ENCODE data around the gene TLE7.

Gene TLE7

GRCh38 chr16:71442051-71442440, at the start of gene TLE7:
Gene TLE7 (minus strand): TSS chr16:71442054. CDS start chr16:71433324, 8,730 bp downstream.
- Histone ChIP-seq H3K9me3 (no peaks in the 10 kb centered on the region; the same call in 1 of the 2 replicates), H3K36me3 (replicated peaks) (no peaks in the 10 kb centered on the region), H3K4me3 (no peak within 1 kb of the TSS), H3K27me3 (ENCODE audit: low read depth) (no peaks in the 10 kb centered on the region), H3K4me1 (no peaks in the 10 kb centered on the region)
- DNase-seq (ENCODE audit: low spot score in 2 of 2): no peak
- in situ Hi-C loops (cut with MboI; ENCODE audit: low sequenced_read_pairs): no loop called here

- Histone ChIP-seq H3K36me3 (replicated peaks) (no peaks in the 10 kb centered on the region), H3K4me1 (no peaks in the 10 kb centered on the region), H3K9me3 (no peaks in the 10 kb centered on the region), H3K4me3 (no peak overlapping the region), H3K27me3 (ENCODE audit: low read depth) (peaks cover 3% of the 10 kb centered on the region; the same call in 1 of the 2 replicates)
- in situ Hi-C loops (cut with MboI; ENCODE audit: low sequenced_read_pairs): no loop called here
- DNase-seq (ENCODE audit: low spot score in 2 of 2): no peak
These were observed 49.2 kb upstream of the TLE7 start for GRCh38 chr16:71491054-71491453.

- Histone ChIP-seq H3K9me3 (no peaks in the 10 kb centered on the region), H3K27me3 (ENCODE audit: low read depth) (peaks cover 3% of the 10 kb centered on the region; the same call in 1 of the 2 replicates), H3K36me3 (replicated peaks) (no peaks in the 10 kb centered on the region), H3K4me1 (no peaks in the 10 kb centered on the region), H3K4me3 (no peak overlapping the region)
- no peak for DNase-seq (ENCODE audit: low spot score in 2 of 2)
- in situ Hi-C loops (cut with MboI; ENCODE audit: low sequenced_read_pairs): no loop called here
These were observed 48.5 kb upstream of the TLE7 start for GRCh38 chr16:71490361-71490760.

GRCh38 chr16:71489122-71489521, 47.3 kb upstream of the TLE7 start, which contains the start of gene ZNF19:
Gene ZNF19 (minus strand): TSS chr16:71489324. CDS start chr16:71482114, 7,210 bp downstream.
- H3K9me3 ChIP-seq: no peaks in the 10 kb centered on the region
- no peaks in the 10 kb centered on the region for H3K36me3 ChIP-seq (replicated peaks)
- peaks cover 3% of the 10 kb centered on the region; the same call in 1 of the 2 replicates for H3K27me3 ChIP-seq (ENCODE audit: low read depth)
- no peak for DNase-seq (ENCODE audit: low spot score in 2 of 2)
- in situ Hi-C loops (cut with MboI; ENCODE audit: low sequenced_read_pairs): no loop called here
- H3K4me1 ChIP-seq: no peaks in the 10 kb centered on the region; the same call in 1 of the 2 replicates
- H3K4me3 ChIP-seq: no peak within 1 kb of the TSS

- H3K27me3 ChIP-seq (ENCODE audit: low read depth): no peaks in the 10 kb centered on the region
- peak overlapping the region; percentile 89 for H3K4me3 ChIP-seq
- H3K4me1 ChIP-seq: peaks cover 2% of the 10 kb centered on the region; the same call in 1 of the 2 replicates
- DNase-seq (ENCODE audit: low spot score in 2 of 2): peak; percentile 81 to 82
- no peaks in the 10 kb centered on the region for H3K9me3 ChIP-seq
- in situ Hi-C loops (cut with MboI; ENCODE audit: low sequenced_read_pairs): no loop called here
- H3K36me3 ChIP-seq (replicated peaks): no peaks in the 10 kb centered on the region
These were observed 42.4 kb upstream of the TLE7 start for GRCh38 chr16:71484006-71484893.

- H3K9me3 ChIP-seq: no peaks in the 10 kb centered on the region
- in situ Hi-C loops (cut with MboI; ENCODE audit: low sequenced_read_pairs): no loop called here
- H3K36me3 ChIP-seq (replicated peaks): no peaks in the 10 kb centered on the region
- H3K4me1 ChIP-seq: peaks cover 2% of the 10 kb centered on the region; the same call in 1 of the 2 replicates
- DNase-seq (ENCODE audit: low spot score in 2 of 2): no peak
- no peaks in the 10 kb centered on the region for H3K27me3 ChIP-seq (ENCODE audit: low read depth)
- no peak overlapping the region for H3K4me3 ChIP-seq
These were observed 40.7 kb upstream of the TLE7 start for GRCh38 chr16:71482569-71482968.

- no peak overlapping the region for H3K4me3 ChIP-seq
- in situ Hi-C loops (cut with MboI; ENCODE audit: low sequenced_read_pairs): no loop called here
- no peaks in the 10 kb centered on the region for H3K27me3 ChIP-seq (ENCODE audit: low read depth)
- no peaks in the 10 kb centered on the region for H3K36me3 ChIP-seq (replicated peaks)
- H3K4me1 ChIP-seq: peaks cover 2% of the 10 kb centered on the region; the same call in 1 of the 2 replicates
- no peak for DNase-seq (ENCODE audit: low spot score in 2 of 2)
- H3K9me3 ChIP-seq: no peaks in the 10 kb centered on the region
These were observed 39.1 kb upstream of the TLE7 start for GRCh38 chr16:71480956-71481355.

GRCh38 chr16:71479420-71479819, 37.6 kb upstream of the TLE7 start:
- H3K4me1 ChIP-seq: 0 out of 2 replicates have a peak, but pooled peaks cover 2% of the 10 kb centered on the region
- no peaks in the 10 kb centered on the region for H3K9me3 ChIP-seq
- DNase-seq (ENCODE audit: low spot score in 2 of 2): peak; percentile 17 to 45
- no peak overlapping the region for H3K4me3 ChIP-seq
- H3K27me3 ChIP-seq (ENCODE audit: low read depth): no peaks in the 10 kb centered on the region
- in situ Hi-C loops (cut with MboI; ENCODE audit: low sequenced_read_pairs): no loop called here
- no peaks in the 10 kb centered on the region; the same call in 1 of the 2 replicates for H3K36me3 ChIP-seq (replicated peaks)

- DNase-seq (ENCODE audit: low spot score in 2 of 2): no peak
- no peak overlapping the region for H3K4me3 ChIP-seq
- in situ Hi-C loops (cut with MboI; ENCODE audit: low sequenced_read_pairs): no loop called here
These were observed 34.7 kb upstream of the TLE7 start for GRCh38 chr16:71476457-71477124.

GRCh38 chr16:71474864-71475263, 33.0 kb upstream of the TLE7 start:
- no peaks in the 10 kb centered on the region for H3K9me3 ChIP-seq
- no peak overlapping the region for H3K4me3 ChIP-seq

More at GRCh38 chr16:71476457-71477124, 34.7 kb upstream of the TLE7 start:
- Histone ChIP-seq H3K4me1 (no peaks in the 10 kb centered on the region), H3K36me3 (replicated peaks) (no peaks in the 10 kb centered on the region; the same call in 1 of the 2 replicates), H3K9me3 (no peaks in the 10 kb centered on the region), H3K27me3 (ENCODE audit: low read depth) (no peaks in the 10 kb centered on the region)

GRCh38 chr16:71473891-71474290, 32.0 kb upstream of the TLE7 start:
- DNase-seq (ENCODE audit: low spot score in 2 of 2): no peak
- in situ Hi-C loops (cut with MboI; ENCODE audit: low sequenced_read_pairs): no loop called here
- no peaks in the 10 kb centered on the region for H3K4me1 ChIP-seq
- H3K36me3 ChIP-seq (replicated peaks): no peaks in the 10 kb centered on the region; the same call in 1 of the 2 replicates
- H3K4me3 ChIP-seq: no peak overlapping the region
- H3K27me3 ChIP-seq (ENCODE audit: low read depth): no peaks in the 10 kb centered on the region
- no peaks in the 10 kb centered on the region for H3K9me3 ChIP-seq

More at GRCh38 chr16:71474864-71475263, 33.0 kb upstream of the TLE7 start:
- in situ Hi-C loops (cut with MboI; ENCODE audit: low sequenced_read_pairs): no loop called here
- Histone ChIP-seq H3K36me3 (replicated peaks) (no peaks in the 10 kb centered on the region; the same call in 1 of the 2 replicates), H3K4me1 (no peaks in the 10 kb centered on the region), H3K27me3 (ENCODE audit: low read depth) (no peaks in the 10 kb centered on the region)
- no peak for DNase-seq (ENCODE audit: low spot score in 2 of 2)

GRCh38 chr16:71472931-71473330, 31.1 kb upstream of the TLE7 start:
- in situ Hi-C loops (cut with MboI; ENCODE audit: low sequenced_read_pairs): no loop called here
- H3K27me3 ChIP-seq (ENCODE audit: low read depth): no peaks in the 10 kb centered on the region
- H3K9me3 ChIP-seq: no peaks in the 10 kb centered on the region
- no peak for DNase-seq (ENCODE audit: low spot score in 2 of 2)
- H3K36me3 ChIP-seq (replicated peaks): no peaks in the 10 kb centered on the region; the same call in 1 of the 2 replicates
- no peak overlapping the region for H3K4me3 ChIP-seq
- no peaks in the 10 kb centered on the region for H3K4me1 ChIP-seq

- in situ Hi-C loops (cut with MboI; ENCODE audit: low sequenced_read_pairs): no loop called here
- no peaks in the 10 kb centered on the region for H3K4me1 ChIP-seq
- H3K36me3 ChIP-seq (replicated peaks): no peaks in the 10 kb centered on the region; the same call in 1 of the 2 replicates
- no peaks in the 10 kb centered on the region for H3K9me3 ChIP-seq
- H3K27me3 ChIP-seq (ENCODE audit: low read depth): no peaks in the 10 kb centered on the region
- no peak overlapping the region for H3K4me3 ChIP-seq
- DNase-seq (ENCODE audit: low spot score in 2 of 2): no peak
These were observed 30.2 kb upstream of the TLE7 start for GRCh38 chr16:71472051-71472450.

All from HAP-1 (cell line).